Fibroblast of lung (primary cell): Measurements from ENCODE around the gene NEU2. TPM values are rescaled to one million over a fixed set of nuclear protein-coding genes. Genes with fewer than 3 reads are reported as not detected.

Experiments used
- DNase-seq, 2 donors: peaks; one replicate each; pipeline versions ENCODE4 v3.0.0 to v3.0.0-alpha.2; 2010; ENCODE audit warnings: low read depth in 2 of 2
- H2AFZ ChIP-seq: 2 replicates; pipeline ENCODE4 v1.5.1; 2012; ENCODE audit warnings: low read length, control low read depth, inconsistent platforms
- H3K27ac ChIP-seq: 2 replicates; pipeline ENCODE4 v1.5.1; 2011; ENCODE audit warnings: low read length, control low read depth; ENCODE audit not compliant: insufficient read depth
- H3K27me3 ChIP-seq: 2 replicates; pipeline ENCODE4 v1.5.1; 2011; ENCODE audit warnings: mild to moderate bottlenecking, low read length; ENCODE audit not compliant: control insufficient read depth, insufficient read depth
- H3K36me3 ChIP-seq: 2 replicates; pipeline ENCODE4 v1.5.1; 2011; ENCODE audit warnings: low read length; ENCODE audit not compliant: control insufficient read depth, insufficient read depth
- H3K4me1 ChIP-seq: 2 replicates; pipeline ENCODE4 v1.5.1; 2011; ENCODE audit warnings: low read length; ENCODE audit not compliant: control insufficient read depth, insufficient read depth; ENCODE audit errors: extremely low read depth
- H3K4me2 ChIP-seq: 2 replicates; pipeline ENCODE4 v1.5.1; 2011; ENCODE audit warnings: low read length, control low read depth; ENCODE audit not compliant: insufficient read depth; ENCODE audit errors: extremely low read depth
- H3K4me3 ChIP-seq, 4 experiments: fragments of 200-600 bp in 1 of 4; sonication (generic) in 1 of 4; replicated peaks in 1 of 4; 2 replicates each; pipeline ENCODE4 v1.5.1; 2011 to 2016; ENCODE audit warnings: low read length in 4 of 4, low read depth in 3 of 4, mild to moderate bottlenecking in 3 of 4, control low read depth in 2 of 4, inconsistent platforms in 1 of 4, mixed read lengths in 1 of 4; ENCODE audit not compliant: insufficient read depth in 1 of 4; ENCODE audit errors: control extremely low read depth in 1 of 4
- H3K79me2 ChIP-seq: 2 replicates; pipeline ENCODE4 v1.5.1; 2012; ENCODE audit warnings: mild to moderate bottlenecking, low read length, inconsistent platforms; ENCODE audit not compliant: control insufficient read depth, insufficient read depth
- H3K9ac ChIP-seq: 2 replicates; pipeline ENCODE4 v1.5.1; 2011; ENCODE audit warnings: mild to moderate bottlenecking, low read length, control low read depth; ENCODE audit not compliant: insufficient read depth
- H3K9me3 ChIP-seq: 2 replicates; pipeline ENCODE4 v1.5.1; 2012; ENCODE audit warnings: low read depth, low read length; ENCODE audit not compliant: control insufficient read depth, insufficient read depth
- H4K20me1 ChIP-seq: 2 replicates; pipeline ENCODE4 v1.5.1; 2011; ENCODE audit warnings: low read length; ENCODE audit not compliant: control insufficient read depth, insufficient read depth; ENCODE audit errors: extremely low read depth
- EZH2 ChIP-seq: IDR thresholded peaks from 2 replicates; pipeline ENCODE4 v1.5.1; 2012; ENCODE audit warnings: low read length, control low read depth, mild to moderate bottlenecking; ENCODE audit errors: missing control alignments
- polyA plus RNA-seq, 2 donors: library from polyadenylated mRNA; depleted of rRNA in 1 of 2; stranded (reverse) in 1 of 2; unstranded in 1 of 2; fragments of >200 nt; gene quantifications; 2 replicates each; pipeline ENCODE4 v1.2.1, GENCODE V29; 2011 to 2012; ENCODE audit warnings: missing spikeins in 1 of 2
- total RNA-seq: library from RNA; depleted of rRNA; stranded (reverse); fragments of >200 nt; gene quantifications from 2 replicates; pipeline ENCODE4 v1.2.1, GENCODE V29; 2014
- TF ChIP-seq, protein P1 (sequence below), 2 donors: IDR thresholded peaks in 1 of 2; conservative IDR thresholded peaks in 1 of 2; 1 replicate in 1 of 2; 2 replicates in 1 of 2; pipeline ENCODE4 v1.5.1; 2011 to 2012; ENCODE audit warnings: low read length in 2 of 2, control low read depth in 1 of 2, inconsistent platforms in 1 of 2, low read depth in 1 of 2, mild to moderate bottlenecking in 1 of 2

Gene NEU2
- total and polyA plus RNA-seq, 2 donors (not counting 1 experiment from before 2014, with no cell fraction given), result not detected

DNA sequence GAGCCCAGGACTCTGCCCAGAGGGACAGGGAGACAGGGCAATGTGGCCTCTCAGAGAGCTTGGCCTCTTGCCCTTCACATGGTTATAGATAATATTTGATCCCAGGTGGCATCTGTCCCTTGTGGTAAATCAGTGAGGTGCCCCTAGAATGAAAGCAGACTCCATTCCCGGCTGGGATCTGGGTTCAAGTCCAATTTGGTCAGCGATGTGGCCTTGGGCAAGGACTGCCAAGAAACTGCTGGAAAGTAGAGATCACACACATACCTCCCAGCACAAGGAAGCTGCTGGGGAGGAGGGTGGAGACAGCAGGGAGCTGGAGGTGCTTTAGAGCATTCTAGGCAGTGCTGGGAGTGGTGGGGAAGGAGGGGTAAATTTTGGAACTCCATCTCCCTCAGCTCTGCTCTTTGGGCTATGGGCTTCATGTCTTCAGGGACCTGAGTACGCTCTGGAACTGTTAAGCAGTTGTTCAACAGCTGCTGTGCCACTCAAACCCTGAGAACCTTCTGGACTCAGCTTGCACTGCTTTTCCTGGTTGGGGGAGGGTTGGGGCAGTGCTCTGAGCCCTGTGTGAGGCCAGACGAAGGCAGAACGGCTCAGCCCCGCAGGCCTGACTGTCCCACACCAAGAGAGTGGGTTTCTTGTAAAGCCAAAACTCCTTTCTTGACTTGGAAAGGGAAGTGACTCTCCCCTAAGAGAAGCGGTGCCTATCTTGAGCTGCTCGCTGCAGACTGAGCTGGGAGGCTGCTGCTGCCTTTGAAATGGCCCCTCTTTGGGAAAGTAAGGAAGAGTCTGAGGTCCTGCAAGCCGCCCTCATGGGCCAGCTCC lies 50.7 kb downstream of the NEU2 start:
- TF ChIP-seq, protein P1, sequence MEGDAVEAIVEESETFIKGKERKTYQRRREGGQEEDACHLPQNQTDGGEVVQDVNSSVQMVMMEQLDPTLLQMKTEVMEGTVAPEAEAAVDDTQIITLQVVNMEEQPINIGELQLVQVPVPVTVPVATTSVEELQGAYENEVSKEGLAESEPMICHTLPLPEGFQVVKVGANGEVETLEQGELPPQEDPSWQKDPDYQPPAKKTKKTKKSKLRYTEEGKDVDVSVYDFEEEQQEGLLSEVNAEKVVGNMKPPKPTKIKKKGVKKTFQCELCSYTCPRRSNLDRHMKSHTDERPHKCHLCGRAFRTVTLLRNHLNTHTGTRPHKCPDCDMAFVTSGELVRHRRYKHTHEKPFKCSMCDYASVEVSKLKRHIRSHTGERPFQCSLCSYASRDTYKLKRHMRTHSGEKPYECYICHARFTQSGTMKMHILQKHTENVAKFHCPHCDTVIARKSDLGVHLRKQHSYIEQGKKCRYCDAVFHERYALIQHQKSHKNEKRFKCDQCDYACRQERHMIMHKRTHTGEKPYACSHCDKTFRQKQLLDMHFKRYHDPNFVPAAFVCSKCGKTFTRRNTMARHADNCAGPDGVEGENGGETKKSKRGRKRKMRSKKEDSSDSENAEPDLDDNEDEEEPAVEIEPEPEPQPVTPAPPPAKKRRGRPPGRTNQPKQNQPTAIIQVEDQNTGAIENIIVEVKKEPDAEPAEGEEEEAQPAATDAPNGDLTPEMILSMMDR (conservative IDR thresholded peaks at IDR 0.05 in 1 of 2, IDR thresholded peaks at IDR 0.05 in 1 of 2; ENCODE audit: low read depth in 1 of 2, low read length in 2 of 2), result no peak
- TF ChIP-seq EZH2, result no peak
- H3K27ac ChIP-seq, result no peak overlapping the region
- no peak overlapping the region for H3K9ac ChIP-seq
- no peak overlapping the region for H2AFZ ChIP-seq
- no peaks in the 10 kb centered on the region for H3K79me2 ChIP-seq
- no peaks in the 10 kb centered on the region for H3K9me3 ChIP-seq
- H3K27me3 ChIP-seq, result peaks cover 7% of the 10 kb centered on the region
- H4K20me1 ChIP-seq, result no peaks in the 10 kb centered on the region
- no peak overlapping the region for H3K4me2 ChIP-seq
- no peaks in the 10 kb centered on the region for H3K4me1 ChIP-seq
- no peak for DNase-seq
- no peak overlapping the region for H3K4me3 ChIP-seq
- H3K36me3 ChIP-seq, result no peaks in the 10 kb centered on the region

- no peak for TF ChIP-seq EZH2
- DNase-seq, result no peak
- Histone ChIP-seq H3K4me3 (no peak overlapping the region), H3K27me3 (peaks cover 7% of the 10 kb centered on the region), H2AFZ (no peak overlapping the region), H4K20me1 (no peaks in the 10 kb centered on the region), H3K4me1 (no peaks in the 10 kb centered on the region), H3K9me3 (no peaks in the 10 kb centered on the region), H3K36me3 (no peaks in the 10 kb centered on the region), H3K9ac (no peak overlapping the region), H3K27ac (no peak overlapping the region), H3K79me2 (no peaks in the 10 kb centered on the region), H3K4me2 (no peak overlapping the region)
Observed at GRCh38 chr2:233083782-233084181, 51.3 kb downstream of the NEU2 start.

DNA sequence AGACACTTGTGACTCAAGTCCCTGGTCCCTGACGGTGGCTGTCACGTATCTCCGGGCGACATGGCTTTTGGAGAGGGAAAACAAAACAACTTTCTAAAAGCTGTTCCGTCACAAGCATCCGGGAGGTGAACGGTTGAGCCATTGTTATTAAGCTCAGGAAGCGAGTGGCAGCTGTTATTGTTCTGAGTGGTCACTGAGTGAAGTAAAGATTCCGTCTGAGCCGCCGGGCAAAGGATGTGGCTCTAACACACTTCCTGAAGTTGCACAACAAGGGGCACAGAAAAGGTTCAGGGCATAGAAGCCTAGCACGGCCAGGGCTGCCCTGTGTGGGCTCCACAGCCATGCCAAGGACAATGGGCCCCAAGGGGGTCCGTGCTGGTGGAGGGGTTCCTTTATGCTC lies 52.0 kb downstream of the NEU2 start:
- no peaks in the 10 kb centered on the region for H3K36me3 ChIP-seq
- no peaks in the 10 kb centered on the region for H3K4me1 ChIP-seq
- no peak overlapping the region for H2AFZ ChIP-seq
- H4K20me1 ChIP-seq, result no peaks in the 10 kb centered on the region
- H3K4me2 ChIP-seq, result no peak overlapping the region
- H3K27ac ChIP-seq, result no peak overlapping the region
- H3K27me3 ChIP-seq, result peaks cover 7% of the 10 kb centered on the region
- H3K9ac ChIP-seq, result no peak overlapping the region
- no peaks in the 10 kb centered on the region for H3K79me2 ChIP-seq
- H3K9me3 ChIP-seq, result no peaks in the 10 kb centered on the region
- H3K4me3 ChIP-seq, result no peak overlapping the region
- no peak for DNase-seq
- TF ChIP-seq EZH2, result no peak
- TF ChIP-seq, protein P1 (conservative IDR thresholded peaks at IDR 0.05 in 1 of 2, IDR thresholded peaks at IDR 0.05 in 1 of 2; ENCODE audit: low read depth in 1 of 2, low read length in 2 of 2), result no peak

Other genes with a start within 250 kb of the NEU2 start
- gene SNORC, start 162.4 kb upstream of the NEU2 start, total RNA-seq, result 0.77 and 0.83 TPM in 2 replicates
- gene SNORC, start 162.4 kb upstream of the NEU2 start, polyA plus RNA-seq, result 0.08 and 0.14 TPM in 2 replicates
- gene NGEF, start 19.4 kb upstream of the NEU2 start, total RNA-seq, result under 0.01 TPM in 1 of 2 replicates, not detected in the other
- 0.24 and 9.7 TPM in 2 replicates for gene NGEF, start 19.4 kb upstream of the NEU2 start, polyA plus RNA-seq
- 0.33 and 0.51 TPM in 2 replicates for gene INPP5D, start 27.7 kb downstream of the NEU2 start, total RNA-seq
- gene INPP5D, start 27.7 kb downstream of the NEU2 start, polyA plus RNA-seq, result 0.01 and 0.17 TPM in 2 replicates
- 27.2 and 33.7 TPM in 2 replicates for gene ATG16L1, start 219.0 kb downstream of the NEU2 start, total RNA-seq
- 23.7 and 25.3 TPM in 2 replicates for gene ATG16L1, start 219.0 kb downstream of the NEU2 start, polyA plus RNA-seq